Measurements from ENCODE around the gene CKB. TPM values are rescaled to one million over a fixed set of nuclear protein-coding genes. Genes with fewer than 3 reads are reported as not detected.

CKB gene
- total and polyA plus RNA-seq, 4 donors: 46.6 to 109 (median 84.7) TPM

GRCh38 chr14:103491691-103492090 is 30.9 kb downstream of the CKB start:
- Histone ChIP-seq H3K27me3 (ENCODE audit: control insufficient read depth in 1 of 2, insufficient read depth in 2 of 2, low read length in 1 of 2) (no peaks in the 10 kb centered on the region), H3K36me3 (ENCODE audit: control insufficient read depth in 1 of 2, insufficient read depth in 2 of 2, low read length in 1 of 2) (no peaks in the 10 kb centered on the region), H3K4me1 (ENCODE audit: control insufficient read depth in 1 of 2, insufficient read depth in 2 of 2, low read length in 2 of 2) (no peaks in the 10 kb centered on the region), H3K9me3 (ENCODE audit: control insufficient read depth, low read length) (no peaks in the 10 kb centered on the region), H3K27ac (ENCODE audit: low read depth in 1 of 2, low read length in 2 of 2) (peak overlapping the region in 1 of 2 donors; percentile 69), H3K4me3 (ENCODE audit: low read length in 2 of 2) (no peak overlapping the region)
- ATAC-seq (ENCODE audit: low FRiP score): no peak
- intact Hi-C loops (cut with DNase I): no loop called here
- DNase-seq: no peak
- WGBS, 2 donors: 83 to 85% methylated on average over 10 of the region's 10 CpGs

- Histone ChIP-seq H3K9me3 (ENCODE audit: control insufficient read depth, low read length) (no peaks in the 10 kb centered on the region), H3K4me3 (ENCODE audit: low read length in 2 of 2) (no peak overlapping the region), H3K36me3 (ENCODE audit: control insufficient read depth in 1 of 2, insufficient read depth in 2 of 2, low read length in 1 of 2) (no peaks in the 10 kb centered on the region), H3K4me1 (ENCODE audit: control insufficient read depth in 1 of 2, insufficient read depth in 2 of 2, low read length in 2 of 2) (no peaks in the 10 kb centered on the region), H3K27ac (ENCODE audit: low read depth in 1 of 2, low read length in 2 of 2) (no peak overlapping the region), H3K27me3 (ENCODE audit: control insufficient read depth in 1 of 2, insufficient read depth in 2 of 2, low read length in 1 of 2) (no peaks in the 10 kb centered on the region)
- intact Hi-C loops (cut with DNase I): no loop called here
- 86 to 92% methylated on average over 2 of the region's 2 CpGs for WGBS, 2 donors
- ATAC-seq (ENCODE audit: low FRiP score) (no peak), DNase-seq (no peak)
These were observed 33.0 kb downstream of the CKB start for GRCh38 chr14:103489621-103490020.

- DNase-seq (no peak), ATAC-seq (ENCODE audit: low FRiP score) (no peak)
These were observed 33.7 kb downstream of the CKB start for GRCh38 chr14:103488960-103489359.

GRCh38 chr14:103488071-103488470 is 34.6 kb downstream of the CKB start:
- intact Hi-C loops (cut with DNase I): no loop called here
- DNase-seq: no peak
- Histone ChIP-seq H3K36me3 (ENCODE audit: control insufficient read depth in 1 of 2, insufficient read depth in 2 of 2, low read length in 1 of 2) (no peaks in the 10 kb centered on the region), H3K4me1 (ENCODE audit: control insufficient read depth in 1 of 2, insufficient read depth in 2 of 2, low read length in 2 of 2) (no peaks in the 10 kb centered on the region), H3K4me3 (ENCODE audit: low read length in 2 of 2) (no peak overlapping the region), H3K27ac (ENCODE audit: low read depth in 1 of 2, low read length in 2 of 2) (no peak overlapping the region), H3K27me3 (ENCODE audit: control insufficient read depth in 1 of 2, insufficient read depth in 2 of 2, low read length in 1 of 2) (no peaks in the 10 kb centered on the region), H3K9me3 (ENCODE audit: control insufficient read depth, low read length) (no peaks in the 10 kb centered on the region)
- no peak for ATAC-seq (ENCODE audit: low FRiP score)
- WGBS, 2 donors: 87 to 93% methylated on average over 6 of the region's 6 CpGs

More at GRCh38 chr14:103488960-103489359, 33.7 kb downstream of the CKB start:
- Histone ChIP-seq H3K4me1 (ENCODE audit: control insufficient read depth in 1 of 2, insufficient read depth in 2 of 2, low read length in 2 of 2) (no peaks in the 10 kb centered on the region), H3K36me3 (ENCODE audit: control insufficient read depth in 1 of 2, insufficient read depth in 2 of 2, low read length in 1 of 2) (no peaks in the 10 kb centered on the region), H3K4me3 (ENCODE audit: low read length in 2 of 2) (no peak overlapping the region), H3K27ac (ENCODE audit: low read depth in 1 of 2, low read length in 2 of 2) (no peak overlapping the region), H3K27me3 (ENCODE audit: control insufficient read depth in 1 of 2, insufficient read depth in 2 of 2, low read length in 1 of 2) (no peaks in the 10 kb centered on the region), H3K9me3 (ENCODE audit: control insufficient read depth, low read length) (no peaks in the 10 kb centered on the region)
- WGBS, 2 donors: 80 to 86% methylated on average over 2 of the region's 2 CpGs
- intact Hi-C loops (cut with DNase I): no loop called here

- no peak for DNase-seq
- no peak overlapping the region for H3K4me3 ChIP-seq (ENCODE audit: low read length in 2 of 2)
- H3K9me3 ChIP-seq (ENCODE audit: control insufficient read depth, low read length): no peaks in the 10 kb centered on the region
- intact Hi-C loops (cut with DNase I): no loop called here
- 91 to 93% methylated on average over 2 of the region's 2 CpGs for WGBS, 2 donors
- no peak for ATAC-seq (ENCODE audit: low FRiP score)
- peaks cover 0 to 2% of the 10 kb centered on the region in 2 donors for H3K36me3 ChIP-seq (ENCODE audit: control insufficient read depth in 1 of 2, insufficient read depth in 2 of 2, low read length in 1 of 2)
- no peak overlapping the region for H3K27ac ChIP-seq (ENCODE audit: low read depth in 1 of 2, low read length in 2 of 2)
- no peaks in the 10 kb centered on the region for H3K27me3 ChIP-seq (ENCODE audit: control insufficient read depth in 1 of 2, insufficient read depth in 2 of 2, low read length in 1 of 2)
- no peaks in the 10 kb centered on the region for H3K4me1 ChIP-seq (ENCODE audit: control insufficient read depth in 1 of 2, insufficient read depth in 2 of 2, low read length in 2 of 2)
These were observed 37.1 kb downstream of the CKB start for GRCh38 chr14:103485504-103485903.

- no peak for ATAC-seq (ENCODE audit: low FRiP score)
- peaks cover 0 to 2% of the 10 kb centered on the region in 2 donors for H3K36me3 ChIP-seq (ENCODE audit: control insufficient read depth in 1 of 2, insufficient read depth in 2 of 2, low read length in 1 of 2)
These were observed 39.0 kb downstream of the CKB start for GRCh38 chr14:103483600-103483999.

GRCh38 chr14:103480595-103480994 is 42.0 kb downstream of the CKB start:
- H3K4me3 ChIP-seq (ENCODE audit: low read length in 2 of 2): no peak overlapping the region
- H3K27me3 ChIP-seq (ENCODE audit: control insufficient read depth in 1 of 2, insufficient read depth in 2 of 2, low read length in 1 of 2): no peaks in the 10 kb centered on the region
- no peaks in the 10 kb centered on the region for H3K9me3 ChIP-seq (ENCODE audit: control insufficient read depth, low read length)
- H3K36me3 ChIP-seq (ENCODE audit: control insufficient read depth in 1 of 2, insufficient read depth in 2 of 2, low read length in 1 of 2): peaks cover 4 to 5% of the 10 kb centered on the region in 2 donors
- DNase-seq (no peak), ATAC-seq (ENCODE audit: low FRiP score) (no peak)
- 88 to 91% methylated on average over 3 of the region's 3 CpGs for WGBS, 2 donors
- no peak overlapping the region for H3K27ac ChIP-seq (ENCODE audit: low read depth in 1 of 2, low read length in 2 of 2)
- intact Hi-C loops (cut with DNase I): no loop called here
- no peaks in the 10 kb centered on the region for H3K4me1 ChIP-seq (ENCODE audit: control insufficient read depth in 1 of 2, insufficient read depth in 2 of 2, low read length in 2 of 2)

More at GRCh38 chr14:103483600-103483999, 39.0 kb downstream of the CKB start:
- Histone ChIP-seq H3K27ac (ENCODE audit: low read depth in 1 of 2, low read length in 2 of 2) (no peak overlapping the region), H3K9me3 (ENCODE audit: control insufficient read depth, low read length) (no peaks in the 10 kb centered on the region), H3K4me1 (ENCODE audit: control insufficient read depth in 1 of 2, insufficient read depth in 2 of 2, low read length in 2 of 2) (no peaks in the 10 kb centered on the region), H3K4me3 (ENCODE audit: low read length in 2 of 2) (no peak overlapping the region), H3K27me3 (ENCODE audit: control insufficient read depth in 1 of 2, insufficient read depth in 2 of 2, low read length in 1 of 2) (no peaks in the 10 kb centered on the region)
- intact Hi-C loops (cut with DNase I): no loop called here
- 36 to 40% methylated on average over 5 of the region's 5 CpGs for WGBS, 2 donors
- DNase-seq: no peak

- Histone ChIP-seq H3K27me3 (ENCODE audit: control insufficient read depth in 1 of 2, insufficient read depth in 2 of 2, low read length in 1 of 2) (no peaks in the 10 kb centered on the region), H3K9me3 (ENCODE audit: control insufficient read depth, low read length) (no peaks in the 10 kb centered on the region), H3K27ac (ENCODE audit: low read depth in 1 of 2, low read length in 2 of 2) (no peak overlapping the region), H3K4me3 (ENCODE audit: low read length in 2 of 2) (no peak overlapping the region), H3K4me1 (ENCODE audit: control insufficient read depth in 1 of 2, insufficient read depth in 2 of 2, low read length in 2 of 2) (no peaks in the 10 kb centered on the region), H3K36me3 (ENCODE audit: control insufficient read depth in 1 of 2, insufficient read depth in 2 of 2, low read length in 1 of 2) (peaks cover 4 to 7% of the 10 kb centered on the region in 2 donors)
- no peak for ATAC-seq (ENCODE audit: low FRiP score)
- intact Hi-C loops (cut with DNase I): no loop called here
- no peak for DNase-seq
- WGBS, 2 donors: 62 to 68% methylated on average over 5 of the region's 5 CpGs
These were observed 46.0 kb downstream of the CKB start for GRCh38 chr14:103476631-103477030.

- 94 to 99% methylated on average over 3 of the region's 3 CpGs for WGBS, 2 donors
- no peak for DNase-seq
- Histone ChIP-seq H3K36me3 (ENCODE audit: control insufficient read depth in 1 of 2, insufficient read depth in 2 of 2, low read length in 1 of 2) (peaks cover 4 to 7% of the 10 kb centered on the region in 2 donors), H3K27ac (ENCODE audit: low read depth in 1 of 2, low read length in 2 of 2) (no peak overlapping the region), H3K27me3 (ENCODE audit: control insufficient read depth in 1 of 2, insufficient read depth in 2 of 2, low read length in 1 of 2) (no peaks in the 10 kb centered on the region), H3K4me3 (ENCODE audit: low read length in 2 of 2) (no peak overlapping the region), H3K9me3 (ENCODE audit: control insufficient read depth, low read length) (no peaks in the 10 kb centered on the region), H3K4me1 (ENCODE audit: control insufficient read depth in 1 of 2, insufficient read depth in 2 of 2, low read length in 2 of 2) (no peaks in the 10 kb centered on the region)
- intact Hi-C loops (cut with DNase I): no loop called here
- no peak for ATAC-seq (ENCODE audit: low FRiP score)
These were observed 46.6 kb downstream of the CKB start for GRCh38 chr14:103476065-103476464.
